Choroid plexus epithelial cell (primary cell): Measurements from ENCODE around the gene COG5.

Experiments
- DNase-seq: peaks from one replicate; pipeline ENCODE4 v3.0.0-alpha.2; 2010; ENCODE audit warnings: low read depth
- H3K4me3 ChIP-seq: 2 replicates; pipeline ENCODE4 v1.5.1; 2011; ENCODE audit warnings: low read depth, mild to moderate bottlenecking, control low read depth, low read length, moderate library complexity
- TF ChIP-seq, protein P1 (sequence below): conservative IDR thresholded peaks from 2 replicates; pipeline ENCODE4 v1.5.1; 2011; ENCODE audit warnings: low read depth, mild to moderate bottlenecking, control low read depth, inconsistent platforms, low read length, moderate library complexity

The COG5 gene

DNA sequence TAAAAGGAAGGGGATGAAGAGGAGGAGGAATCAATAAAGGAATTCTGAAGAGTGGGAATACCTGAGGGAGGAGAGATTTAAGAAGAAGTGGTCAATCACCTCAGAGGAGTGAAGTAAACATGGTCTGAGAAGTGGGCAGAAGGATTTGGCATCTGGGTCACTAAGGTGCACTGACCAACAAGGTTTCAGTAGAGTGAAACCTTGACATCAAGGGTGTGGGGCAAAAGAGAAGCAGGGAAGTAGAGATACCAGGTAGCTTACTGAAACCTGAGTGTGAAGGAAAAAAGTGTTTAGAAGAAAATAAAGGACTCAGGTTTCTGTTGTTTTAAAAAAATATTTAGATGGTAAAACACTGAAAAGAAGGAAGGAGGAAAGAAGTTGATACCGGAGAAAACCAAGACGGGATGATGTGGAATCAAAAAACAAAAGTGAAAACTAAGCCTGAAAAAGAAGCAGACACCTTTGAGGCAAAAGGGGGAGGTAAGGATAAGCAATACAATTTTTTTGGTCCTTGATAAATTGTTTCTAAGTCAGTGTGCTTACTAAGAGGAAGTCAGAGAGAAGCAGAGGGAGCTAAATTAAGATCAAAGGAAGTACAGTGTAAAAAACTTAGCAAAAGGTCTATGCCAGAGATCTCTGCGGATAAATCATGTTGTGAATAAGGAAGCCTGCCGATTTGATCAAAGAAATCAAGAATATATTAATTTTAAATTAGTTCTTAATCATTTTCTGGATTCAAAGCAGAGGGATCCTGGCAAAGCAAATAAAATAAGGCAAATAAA is 231.0 kb downstream of the COG5 start:
- TF ChIP-seq, protein P1, sequence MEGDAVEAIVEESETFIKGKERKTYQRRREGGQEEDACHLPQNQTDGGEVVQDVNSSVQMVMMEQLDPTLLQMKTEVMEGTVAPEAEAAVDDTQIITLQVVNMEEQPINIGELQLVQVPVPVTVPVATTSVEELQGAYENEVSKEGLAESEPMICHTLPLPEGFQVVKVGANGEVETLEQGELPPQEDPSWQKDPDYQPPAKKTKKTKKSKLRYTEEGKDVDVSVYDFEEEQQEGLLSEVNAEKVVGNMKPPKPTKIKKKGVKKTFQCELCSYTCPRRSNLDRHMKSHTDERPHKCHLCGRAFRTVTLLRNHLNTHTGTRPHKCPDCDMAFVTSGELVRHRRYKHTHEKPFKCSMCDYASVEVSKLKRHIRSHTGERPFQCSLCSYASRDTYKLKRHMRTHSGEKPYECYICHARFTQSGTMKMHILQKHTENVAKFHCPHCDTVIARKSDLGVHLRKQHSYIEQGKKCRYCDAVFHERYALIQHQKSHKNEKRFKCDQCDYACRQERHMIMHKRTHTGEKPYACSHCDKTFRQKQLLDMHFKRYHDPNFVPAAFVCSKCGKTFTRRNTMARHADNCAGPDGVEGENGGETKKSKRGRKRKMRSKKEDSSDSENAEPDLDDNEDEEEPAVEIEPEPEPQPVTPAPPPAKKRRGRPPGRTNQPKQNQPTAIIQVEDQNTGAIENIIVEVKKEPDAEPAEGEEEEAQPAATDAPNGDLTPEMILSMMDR, result no peak
- no peak overlapping the region for H3K4me3 ChIP-seq
- DNase-seq, result peak; percentile 6

DNA sequence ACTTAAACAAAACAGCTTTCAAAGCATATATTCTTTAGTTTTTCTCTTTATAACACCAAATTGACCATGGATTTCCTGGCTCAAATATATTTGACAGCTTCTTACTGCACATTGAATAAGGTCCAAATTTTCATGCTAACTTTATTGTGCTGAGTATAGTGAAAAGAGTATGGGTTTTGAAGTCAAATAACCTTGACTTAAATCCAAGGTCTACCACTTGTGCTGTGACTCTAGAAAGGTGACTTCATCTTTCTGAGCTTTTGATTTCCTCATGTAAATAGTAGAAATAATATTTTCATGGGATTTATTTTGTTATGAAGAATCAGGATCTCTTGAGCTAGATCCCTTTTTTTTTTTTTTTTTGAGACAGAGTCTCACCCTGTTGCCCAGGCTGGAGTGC is 233.2 kb downstream of the COG5 start:
- no peak for DNase-seq
- no peak overlapping the region for H3K4me3 ChIP-seq

DNA sequence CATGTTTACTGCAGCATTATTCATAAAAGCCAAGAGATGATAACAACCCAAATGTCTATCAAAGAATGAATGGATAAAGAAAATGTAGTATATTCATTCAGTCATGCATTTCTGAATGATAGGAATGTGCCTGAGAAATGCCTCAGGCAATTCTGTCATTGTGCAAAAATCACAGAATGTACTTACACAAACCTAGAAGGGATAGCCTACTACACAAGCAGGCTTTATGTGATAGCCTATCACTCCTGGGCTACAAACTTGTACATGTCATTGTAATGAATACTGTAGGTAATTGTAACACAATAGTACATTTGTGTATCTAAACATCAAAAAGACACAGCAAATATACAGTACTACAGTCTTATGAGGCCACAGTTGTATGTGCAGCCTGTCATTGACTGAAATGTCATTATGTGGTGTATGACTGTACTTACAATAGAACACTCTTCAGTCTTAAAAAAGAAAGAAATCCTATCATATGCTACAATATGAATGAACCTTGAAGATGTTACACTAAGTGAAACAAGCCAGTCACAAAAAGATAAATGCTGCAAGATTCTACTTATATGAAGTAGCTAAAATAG is 235.6 kb downstream of the COG5 start:
- TF ChIP-seq, protein P1, result no peak
- no peak overlapping the region for H3K4me3 ChIP-seq
- DNase-seq, result peak; percentile 47

More for the DNA sequence above, 233.2 kb downstream of the COG5 start:
- TF ChIP-seq, protein P1, result no peak

DNA sequence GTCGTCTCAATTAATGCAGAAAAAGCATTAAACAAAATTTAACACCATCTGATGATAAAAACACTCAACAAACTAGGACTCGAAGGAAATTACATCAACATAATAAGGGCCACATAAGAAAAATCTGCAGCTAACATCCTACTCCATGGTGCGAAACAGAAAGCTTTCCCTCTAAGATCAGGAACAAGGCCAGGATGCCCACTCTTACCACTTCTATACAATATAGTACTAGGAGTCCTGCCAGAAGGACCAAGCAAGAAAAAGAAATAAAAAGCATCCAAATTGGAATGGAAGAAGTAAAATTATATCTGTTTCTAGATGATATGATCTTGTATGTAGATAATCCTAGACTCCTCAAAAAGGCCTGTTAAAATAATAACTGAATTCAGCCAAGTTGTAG is 237.7 kb downstream of the COG5 start:
- TF ChIP-seq, protein P1, result no peak
- no peak overlapping the region for H3K4me3 ChIP-seq
- no peak for DNase-seq

DNA sequence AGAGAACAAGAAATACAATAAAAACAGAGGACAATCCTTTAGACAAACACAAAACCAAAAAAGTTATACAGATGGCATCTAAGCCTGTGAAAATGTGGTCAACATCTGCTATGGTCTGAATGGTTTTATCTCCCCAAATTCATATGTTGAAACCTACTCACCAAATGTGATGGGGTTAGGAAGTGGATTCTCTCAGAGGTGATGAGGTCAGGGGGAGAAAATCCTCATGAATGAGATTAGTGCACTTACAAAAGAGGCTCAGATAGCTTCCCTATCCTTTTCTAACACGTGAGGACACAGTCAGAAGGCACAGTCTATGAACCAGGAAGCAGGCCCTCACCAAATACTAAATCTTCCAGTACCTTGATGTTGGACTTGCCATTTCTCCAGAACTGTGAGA is 241.7 kb downstream of the COG5 start:
- no peak overlapping the region for H3K4me3 ChIP-seq
- TF ChIP-seq, protein P1, result no peak
- DNase-seq, result no peak

DNA sequence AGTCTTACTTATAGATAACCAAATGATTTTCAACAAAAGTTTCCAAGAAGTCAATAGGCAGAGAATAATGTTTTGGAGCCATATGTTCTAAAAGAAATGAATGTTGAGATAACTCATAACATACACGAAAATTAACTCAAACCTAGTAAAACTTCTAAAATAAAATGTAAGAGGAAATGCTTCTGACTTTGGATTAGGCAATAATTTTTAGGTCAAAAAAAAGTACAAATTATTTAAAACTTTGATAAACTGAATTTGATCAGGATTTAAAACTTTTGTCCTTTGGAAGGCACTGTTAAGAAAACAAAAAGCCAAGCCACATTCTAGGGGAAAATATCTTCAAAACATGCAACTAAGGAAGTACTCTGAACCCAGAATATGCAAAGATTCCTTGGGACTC is 242.1 kb downstream of the COG5 start:
- no peak for DNase-seq
- no peak overlapping the region for H3K4me3 ChIP-seq
- TF ChIP-seq, protein P1, result no peak

DNA sequence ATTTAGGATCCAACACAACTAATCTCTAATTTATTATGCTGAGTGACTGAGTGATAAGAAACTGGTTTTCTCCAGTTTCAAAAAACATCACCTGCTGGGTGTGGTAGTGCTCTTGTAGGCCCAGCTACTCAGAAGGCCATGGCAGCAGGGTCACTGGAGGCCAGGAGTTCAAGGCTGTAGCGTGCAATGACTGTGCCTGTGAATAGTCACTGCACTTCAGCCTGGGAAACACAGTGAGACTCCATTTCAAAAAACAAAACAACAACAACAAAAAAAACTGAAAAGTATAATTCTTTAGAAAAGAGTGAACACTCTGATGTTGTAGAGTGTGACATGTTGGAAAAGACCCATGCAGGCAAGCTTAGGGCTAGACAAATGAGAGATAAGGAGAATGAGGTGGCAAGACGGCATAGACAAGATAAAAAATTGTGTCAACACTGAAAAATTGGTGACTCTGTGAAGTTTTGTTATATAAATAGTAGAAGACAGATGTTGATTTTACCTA is 243.9 kb downstream of the COG5 start:
- DNase-seq, result no peak
- H3K4me3 ChIP-seq, result no peak overlapping the region
- TF ChIP-seq, protein P1, result no peak
